ENCODE data around the gene LRRC14B.

LRRC14B gene

DNA sequence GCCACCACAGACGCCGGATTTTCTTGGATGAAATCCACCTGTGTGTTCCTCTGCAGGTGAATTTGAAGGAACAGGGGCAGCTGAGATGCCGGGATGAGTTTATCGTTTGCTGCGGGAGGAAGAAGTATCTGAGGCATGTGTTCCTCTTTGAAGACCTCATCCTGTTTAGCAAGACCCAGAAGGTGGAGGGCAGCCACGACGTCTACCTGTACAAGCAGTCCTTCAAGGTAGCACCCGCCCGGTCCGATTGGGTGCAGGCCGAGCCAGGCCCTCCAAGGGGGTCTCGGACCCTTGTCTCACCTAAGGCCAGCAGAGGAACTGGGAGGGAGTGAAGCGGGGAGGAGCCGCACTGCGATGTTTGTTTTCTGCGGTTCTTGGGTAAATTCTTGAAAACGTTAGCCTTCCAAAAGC is 18.4 kb upstream of the LRRC14B start:
- H3K27ac ChIP-seq (ENCODE audit: extremely low read depth, low read depth, low read length) = no peak overlapping the region
- H3K36me3 ChIP-seq (ENCODE audit: control insufficient read depth in 2 of 2, insufficient read depth in 1 of 2, low read length in 2 of 2) = no peaks in the 10 kb centered on the region
- no peaks in the 10 kb centered on the region for H3K9me3 ChIP-seq (ENCODE audit: control insufficient read depth, insufficient read depth, low read depth, low read length)
- no peak overlapping the region for H3K4me3 ChIP-seq (ENCODE audit: low read depth, low read length)
- POLR2A ChIA-PET = no interaction called here
- no peaks in the 10 kb centered on the region; the same call in 1 of the 2 replicates for H3K4me1 ChIP-seq (ENCODE audit: control insufficient read depth, insufficient read depth, low read length)
- CTCF ChIA-PET = interaction anchor here (0.8 kb wide), 1 partner anchor 12 kb away, joined by 3 read pairs; no protein-coding TSS in a partner anchor
- TF ChIP-seq IKZF3 (tag by site-specific recombination; IDR thresholded peaks at IDR 0.05) (no peak), ZNF549 (tag by site-specific recombination; IDR thresholded peaks at IDR 0.05) (no peak), ZBTB48 (tag by site-specific recombination; IDR thresholded peaks at IDR 0.05) (no peak), ZNF704 (tag by site-specific recombination; IDR thresholded peaks at IDR 0.05) (no peak), ZNF596 (tag by site-specific recombination; IDR thresholded peaks at IDR 0.05) (no peak), ZNF692 (tag by site-specific recombination; IDR thresholded peaks at IDR 0.05) (no peak), ZNF350 (tag by site-specific recombination; IDR thresholded peaks at IDR 0.05) (no peak), SCRT2 (tag by site-specific recombination; IDR thresholded peaks at IDR 0.05) (no peak), ZFP41 (tag by site-specific recombination; IDR thresholded peaks at IDR 0.05; ENCODE audit: borderline replicate concordance) (no peak), MEIS1 (CRISPR knock-in tag; IDR thresholded peaks at IDR 0.05; ENCODE audit: borderline replicate concordance) (no peak), ZNF10 (tag by site-specific recombination; IDR thresholded peaks at IDR 0.05) (no peak), ZNF146 (tag by site-specific recombination; IDR thresholded peaks at IDR 0.05) (no peak), ZNF433 (tag by site-specific recombination; IDR thresholded peaks at IDR 0.05; ENCODE audit: low read depth) (no peak), ZNF664 (tag by site-specific recombination; IDR thresholded peaks at IDR 0.05) (no peak), ZNF660 (tag by site-specific recombination; IDR thresholded peaks at IDR 0.05) (no peak), ZNF530 (tag by site-specific recombination; IDR thresholded peaks at IDR 0.05; ENCODE audit: low read depth) (no peak), BCL11A (tag by site-specific recombination; IDR thresholded peaks at IDR 0.05; ENCODE audit: low read depth) (no peak)
- TF ChIP-seq, protein P1, sequence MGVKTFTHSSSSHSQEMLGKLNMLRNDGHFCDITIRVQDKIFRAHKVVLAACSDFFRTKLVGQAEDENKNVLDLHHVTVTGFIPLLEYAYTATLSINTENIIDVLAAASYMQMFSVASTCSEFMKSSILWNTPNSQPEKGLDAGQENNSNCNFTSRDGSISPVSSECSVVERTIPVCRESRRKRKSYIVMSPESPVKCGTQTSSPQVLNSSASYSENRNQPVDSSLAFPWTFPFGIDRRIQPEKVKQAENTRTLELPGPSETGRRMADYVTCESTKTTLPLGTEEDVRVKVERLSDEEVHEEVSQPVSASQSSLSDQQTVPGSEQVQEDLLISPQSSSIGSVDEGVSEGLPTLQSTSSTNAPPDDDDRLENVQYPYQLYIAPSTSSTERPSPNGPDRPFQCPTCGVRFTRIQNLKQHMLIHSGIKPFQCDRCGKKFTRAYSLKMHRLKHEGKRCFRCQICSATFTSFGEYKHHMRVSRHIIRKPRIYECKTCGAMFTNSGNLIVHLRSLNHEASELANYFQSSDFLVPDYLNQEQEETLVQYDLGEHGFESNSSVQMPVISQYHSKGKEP (tag by site-specific recombination; IDR thresholded peaks at IDR 0.05) = no peak

DNA sequence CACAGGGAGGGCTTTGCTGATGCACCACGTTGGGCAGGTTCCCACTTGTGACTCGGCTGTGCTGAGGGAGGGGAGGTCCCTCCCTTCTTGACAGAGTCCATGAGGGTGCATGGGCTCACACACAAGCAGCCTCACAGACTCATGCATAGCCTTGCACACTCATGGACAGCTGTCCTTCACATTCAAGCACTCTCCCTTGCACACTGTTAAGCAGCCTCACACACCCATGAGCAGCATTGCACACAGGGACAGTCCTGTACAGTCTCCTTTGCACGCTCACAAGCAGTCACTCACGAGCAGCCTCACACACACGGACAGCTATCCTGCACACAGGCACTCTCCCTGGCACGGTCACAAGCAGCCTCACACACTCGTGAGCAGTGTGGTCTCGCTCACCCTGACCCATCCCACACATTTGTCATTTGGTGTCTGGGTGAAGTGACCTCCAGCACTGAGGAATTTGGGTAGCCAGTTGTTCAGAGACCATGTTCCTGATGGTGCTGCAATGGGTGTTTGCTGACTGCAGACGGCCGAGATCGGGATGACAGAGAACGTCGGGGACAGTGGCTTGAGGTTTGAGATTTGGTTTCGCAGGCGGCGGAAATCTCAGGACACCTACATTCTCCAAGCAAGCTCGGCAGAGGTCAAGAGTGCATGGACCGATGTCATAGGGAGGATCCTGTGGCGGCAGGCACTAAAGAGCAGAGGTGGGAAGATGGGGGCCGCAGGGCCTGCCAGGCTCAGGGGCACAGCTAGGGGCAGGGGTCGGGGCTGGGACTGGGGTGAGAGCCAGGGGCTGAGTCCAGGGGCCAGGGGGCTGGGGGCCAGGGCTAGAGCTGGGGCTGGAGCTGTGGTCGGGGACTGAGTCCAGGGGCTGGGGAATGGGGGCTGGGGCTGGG is 17.7 kb upstream of the LRRC14B start:
- no peaks in the 10 kb centered on the region for H3K36me3 ChIP-seq (ENCODE audit: control insufficient read depth in 2 of 2, insufficient read depth in 1 of 2, low read length in 2 of 2)
- H3K9me3 ChIP-seq (ENCODE audit: control insufficient read depth, insufficient read depth, low read depth, low read length) = no peaks in the 10 kb centered on the region
- no peaks in the 10 kb centered on the region for H3K4me1 ChIP-seq (ENCODE audit: control insufficient read depth, insufficient read depth, low read length)
- CTCF ChIA-PET = interaction anchor here (0.8 kb wide), 1 partner anchor 13 kb away, joined by 3 read pairs; no protein-coding TSS in a partner anchor
- no peak overlapping the region for H3K27ac ChIP-seq (ENCODE audit: extremely low read depth, low read depth, low read length)
- POLR2A ChIA-PET = no interaction called here
- H3K4me3 ChIP-seq (ENCODE audit: low read depth, low read length) = no peak overlapping the region
- TF ChIP-seq, protein P2, sequence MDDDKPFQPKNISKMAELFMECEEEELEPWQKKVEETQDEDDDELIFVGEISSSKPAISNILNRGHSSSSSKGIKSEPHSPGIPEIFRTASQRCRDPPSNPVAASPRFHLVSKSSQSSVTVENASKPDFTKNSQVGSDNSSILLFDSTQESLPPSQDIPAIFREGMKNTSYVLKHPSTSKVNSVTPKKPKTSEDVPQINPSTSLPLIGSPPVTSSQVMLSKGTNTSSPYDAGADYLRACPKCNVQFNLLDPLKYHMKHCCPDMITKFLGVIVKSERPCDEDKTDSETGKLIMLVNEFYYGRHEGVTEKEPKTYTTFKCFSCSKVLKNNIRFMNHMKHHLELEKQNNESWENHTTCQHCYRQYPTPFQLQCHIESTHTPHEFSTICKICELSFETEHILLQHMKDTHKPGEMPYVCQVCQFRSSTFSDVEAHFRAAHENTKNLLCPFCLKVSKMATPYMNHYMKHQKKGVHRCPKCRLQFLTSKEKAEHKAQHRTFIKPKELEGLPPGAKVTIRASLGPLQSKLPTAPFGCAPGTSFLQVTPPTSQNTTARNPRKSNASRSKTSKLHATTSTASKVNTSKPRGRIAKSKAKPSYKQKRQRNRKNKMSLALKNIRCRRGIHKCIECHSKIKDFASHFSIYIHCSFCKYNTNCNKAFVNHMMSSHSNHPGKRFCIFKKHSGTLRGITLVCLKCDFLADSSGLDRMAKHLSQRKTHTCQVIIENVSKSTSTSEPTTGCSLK (tag by site-specific recombination; IDR thresholded peaks at IDR 0.05) = no peak
- TF ChIP-seq ZNF621 (tag by site-specific recombination; IDR thresholded peaks at IDR 0.05) (no peak), ZNF473 (tag by site-specific recombination; IDR thresholded peaks at IDR 0.05) (no peak), SCRT1 (tag by site-specific recombination; IDR thresholded peaks at IDR 0.05; ENCODE audit: borderline replicate concordance) (no peak), SALL2 (tag by site-specific recombination; IDR thresholded peaks at IDR 0.05; ENCODE audit: borderline replicate concordance) (no peak), ZFP69B (tag by site-specific recombination; IDR thresholded peaks at IDR 0.05) (no peak), ZNF544 (tag by site-specific recombination; IDR thresholded peaks at IDR 0.05) (no peak), SP7 (tag by site-specific recombination; IDR thresholded peaks at IDR 0.05) (no peak)
- TF ChIP-seq, protein P3, sequence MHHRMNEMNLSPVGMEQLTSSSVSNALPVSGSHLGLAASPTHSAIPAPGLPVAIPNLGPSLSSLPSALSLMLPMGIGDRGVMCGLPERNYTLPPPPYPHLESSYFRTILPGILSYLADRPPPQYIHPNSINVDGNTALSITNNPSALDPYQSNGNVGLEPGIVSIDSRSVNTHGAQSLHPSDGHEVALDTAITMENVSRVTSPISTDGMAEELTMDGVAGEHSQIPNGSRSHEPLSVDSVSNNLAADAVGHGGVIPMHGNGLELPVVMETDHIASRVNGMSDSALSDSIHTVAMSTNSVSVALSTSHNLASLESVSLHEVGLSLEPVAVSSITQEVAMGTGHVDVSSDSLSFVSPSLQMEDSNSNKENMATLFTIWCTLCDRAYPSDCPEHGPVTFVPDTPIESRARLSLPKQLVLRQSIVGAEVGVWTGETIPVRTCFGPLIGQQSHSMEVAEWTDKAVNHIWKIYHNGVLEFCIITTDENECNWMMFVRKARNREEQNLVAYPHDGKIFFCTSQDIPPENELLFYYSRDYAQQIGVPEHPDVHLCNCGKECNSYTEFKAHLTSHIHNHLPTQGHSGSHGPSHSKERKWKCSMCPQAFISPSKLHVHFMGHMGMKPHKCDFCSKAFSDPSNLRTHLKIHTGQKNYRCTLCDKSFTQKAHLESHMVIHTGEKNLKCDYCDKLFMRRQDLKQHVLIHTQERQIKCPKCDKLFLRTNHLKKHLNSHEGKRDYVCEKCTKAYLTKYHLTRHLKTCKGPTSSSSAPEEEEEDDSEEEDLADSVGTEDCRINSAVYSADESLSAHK (tag by site-specific recombination; IDR thresholded peaks at IDR 0.05) = no peak
